Fibroblast of the aortic adventitia (primary cell): Measurements from ENCODE around the gene PNPLA5. TPM values are rescaled to one million over a fixed set of nuclear protein-coding genes. Genes with fewer than 3 reads are reported as not detected.

Experiments used
- DNase-seq: peaks from one replicate; pipeline ENCODE4 v3.0.0-alpha.2; 2010; ENCODE audit warnings: low read depth
- H3K4me3 ChIP-seq: 2 replicates; pipeline ENCODE4 v1.5.1; 2011; ENCODE audit warnings: low read depth, mild to moderate bottlenecking, control low read depth, low read length, moderate library complexity
- total RNA-seq: library from RNA; depleted of rRNA; stranded (reverse); fragments of >200 nt; gene quantifications from 2 replicates; pipeline ENCODE4 v1.2.3, GENCODE V29; 2012; ENCODE audit warnings: low replicate concordance
- TF ChIP-seq, protein P1 (sequence below): IDR thresholded peaks from 2 replicates; pipeline ENCODE4 v1.5.1; 2011; ENCODE audit warnings: mild to moderate bottlenecking, low read length, control low read depth, inconsistent platforms; ENCODE audit not compliant: insufficient read depth

PNPLA5 gene
- total RNA-seq, 1 donor = not detected

DNA sequence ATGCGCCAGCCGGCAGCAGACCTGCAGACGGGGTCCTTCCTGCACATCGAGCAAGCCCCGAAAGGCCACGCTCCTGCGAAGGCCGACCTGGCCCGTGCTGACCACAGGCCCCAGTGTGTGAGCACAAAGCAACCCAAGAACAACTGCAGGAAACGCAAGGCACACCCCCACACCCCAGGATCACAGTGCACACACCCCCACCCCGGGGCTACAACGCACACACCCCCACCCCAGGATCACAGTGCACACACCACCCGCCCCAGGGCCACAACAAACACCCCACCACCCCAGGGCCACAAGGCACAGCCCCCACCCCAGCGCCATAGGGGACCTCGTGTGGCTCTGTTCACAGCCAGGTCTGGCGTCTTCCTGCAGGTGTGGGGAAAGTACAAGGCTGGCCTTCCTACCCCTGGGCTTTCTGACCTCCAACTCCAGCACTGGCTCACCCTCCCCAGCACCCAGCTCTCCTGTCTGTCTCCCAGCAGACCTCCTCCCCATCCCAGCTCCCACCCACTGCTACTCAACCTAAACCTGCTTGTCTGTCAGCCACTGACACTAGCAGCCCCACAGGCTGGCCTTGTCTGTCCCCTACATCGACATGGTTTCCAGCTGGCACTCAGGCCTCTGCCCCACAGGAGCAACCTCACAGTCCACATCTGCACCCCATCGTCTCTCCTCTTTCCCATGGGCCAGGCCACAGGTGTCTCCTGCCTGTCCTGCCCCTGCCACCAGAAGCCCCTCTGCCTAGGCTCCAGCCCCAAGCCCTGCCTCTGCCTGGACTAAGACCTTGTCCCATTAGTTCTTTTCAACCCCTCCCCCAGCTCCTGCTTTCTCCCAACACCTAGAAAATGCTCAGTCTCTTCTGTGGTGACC is 59.2 kb downstream of the PNPLA5 start:
- no peak overlapping the region for H3K4me3 ChIP-seq
- TF ChIP-seq, protein P1, sequence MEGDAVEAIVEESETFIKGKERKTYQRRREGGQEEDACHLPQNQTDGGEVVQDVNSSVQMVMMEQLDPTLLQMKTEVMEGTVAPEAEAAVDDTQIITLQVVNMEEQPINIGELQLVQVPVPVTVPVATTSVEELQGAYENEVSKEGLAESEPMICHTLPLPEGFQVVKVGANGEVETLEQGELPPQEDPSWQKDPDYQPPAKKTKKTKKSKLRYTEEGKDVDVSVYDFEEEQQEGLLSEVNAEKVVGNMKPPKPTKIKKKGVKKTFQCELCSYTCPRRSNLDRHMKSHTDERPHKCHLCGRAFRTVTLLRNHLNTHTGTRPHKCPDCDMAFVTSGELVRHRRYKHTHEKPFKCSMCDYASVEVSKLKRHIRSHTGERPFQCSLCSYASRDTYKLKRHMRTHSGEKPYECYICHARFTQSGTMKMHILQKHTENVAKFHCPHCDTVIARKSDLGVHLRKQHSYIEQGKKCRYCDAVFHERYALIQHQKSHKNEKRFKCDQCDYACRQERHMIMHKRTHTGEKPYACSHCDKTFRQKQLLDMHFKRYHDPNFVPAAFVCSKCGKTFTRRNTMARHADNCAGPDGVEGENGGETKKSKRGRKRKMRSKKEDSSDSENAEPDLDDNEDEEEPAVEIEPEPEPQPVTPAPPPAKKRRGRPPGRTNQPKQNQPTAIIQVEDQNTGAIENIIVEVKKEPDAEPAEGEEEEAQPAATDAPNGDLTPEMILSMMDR = no peak
- DNase-seq = no peak

DNA sequence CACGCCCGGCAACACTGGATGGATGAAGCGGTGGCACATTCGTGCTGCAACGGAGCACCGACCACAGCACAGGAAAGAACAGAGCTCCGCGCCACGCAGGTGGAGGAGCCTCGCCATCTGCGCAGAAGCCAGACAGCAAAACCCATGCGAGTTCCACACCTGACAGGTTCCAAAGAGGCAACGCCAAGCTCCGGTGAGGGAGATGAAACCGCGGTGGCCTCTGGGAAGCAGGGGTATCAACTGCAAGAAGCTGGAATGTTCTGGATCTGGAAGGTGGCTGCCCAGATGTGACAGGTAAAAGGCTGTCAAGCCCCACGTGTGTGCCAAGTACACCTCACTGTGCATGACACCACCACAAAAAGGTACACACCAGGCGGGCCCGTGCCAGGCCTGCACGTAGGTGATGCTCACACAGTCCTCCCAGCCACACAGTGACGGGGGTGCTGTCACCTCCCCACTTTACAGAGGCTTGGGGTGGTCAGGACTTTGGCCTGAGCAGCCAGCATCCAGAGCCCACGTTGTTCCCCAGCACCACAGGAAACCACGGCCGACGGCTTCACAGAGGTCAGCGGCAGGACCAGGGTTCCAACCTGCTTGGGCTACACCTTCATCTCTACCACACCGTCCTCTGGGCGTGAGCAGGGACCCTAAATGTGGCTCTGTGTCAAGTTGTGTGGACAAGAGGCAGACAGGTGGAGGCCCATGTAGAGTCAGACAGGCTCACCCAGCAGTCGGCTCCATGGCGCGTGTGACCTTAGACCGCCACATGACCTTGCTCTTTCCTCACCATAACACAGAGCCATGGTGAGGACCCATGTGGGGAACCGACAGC is 60.0 kb downstream of the PNPLA5 start:
- TF ChIP-seq, protein P1 = no peak
- no peak overlapping the region for H3K4me3 ChIP-seq
- DNase-seq = no peak

DNA sequence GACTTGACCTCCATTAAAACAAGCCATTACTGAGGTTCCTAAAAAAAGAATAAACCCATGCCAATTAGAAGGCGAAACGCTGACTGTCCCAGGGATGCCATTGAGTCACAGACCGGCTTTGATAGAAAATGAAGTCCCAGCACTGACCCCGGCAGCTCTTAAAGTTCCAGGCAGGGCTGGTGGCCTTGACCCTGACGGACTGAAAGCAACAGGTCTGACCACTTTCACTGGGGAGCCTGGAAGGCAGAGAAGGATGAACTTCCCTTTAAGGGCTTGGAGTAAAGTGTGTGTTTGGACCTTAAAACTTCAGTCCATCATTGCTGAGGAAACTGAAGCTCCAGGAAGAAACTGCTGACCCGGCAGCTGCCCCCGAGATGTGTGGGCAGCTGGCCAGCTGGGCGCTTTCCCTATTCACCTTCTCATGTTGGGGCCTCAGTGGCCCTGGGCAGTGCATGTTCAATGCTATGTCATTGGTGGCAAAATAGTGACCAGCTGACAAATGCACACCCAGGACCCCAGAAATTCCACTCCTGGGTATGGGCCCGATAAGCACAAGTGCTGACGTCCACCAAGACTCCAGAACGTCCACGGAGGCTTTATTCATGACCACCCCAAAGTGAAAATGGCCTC is 60.8 kb downstream of the PNPLA5 start:
- no peak overlapping the region for H3K4me3 ChIP-seq
- DNase-seq = no peak
- TF ChIP-seq, protein P1 = no peak

DNA sequence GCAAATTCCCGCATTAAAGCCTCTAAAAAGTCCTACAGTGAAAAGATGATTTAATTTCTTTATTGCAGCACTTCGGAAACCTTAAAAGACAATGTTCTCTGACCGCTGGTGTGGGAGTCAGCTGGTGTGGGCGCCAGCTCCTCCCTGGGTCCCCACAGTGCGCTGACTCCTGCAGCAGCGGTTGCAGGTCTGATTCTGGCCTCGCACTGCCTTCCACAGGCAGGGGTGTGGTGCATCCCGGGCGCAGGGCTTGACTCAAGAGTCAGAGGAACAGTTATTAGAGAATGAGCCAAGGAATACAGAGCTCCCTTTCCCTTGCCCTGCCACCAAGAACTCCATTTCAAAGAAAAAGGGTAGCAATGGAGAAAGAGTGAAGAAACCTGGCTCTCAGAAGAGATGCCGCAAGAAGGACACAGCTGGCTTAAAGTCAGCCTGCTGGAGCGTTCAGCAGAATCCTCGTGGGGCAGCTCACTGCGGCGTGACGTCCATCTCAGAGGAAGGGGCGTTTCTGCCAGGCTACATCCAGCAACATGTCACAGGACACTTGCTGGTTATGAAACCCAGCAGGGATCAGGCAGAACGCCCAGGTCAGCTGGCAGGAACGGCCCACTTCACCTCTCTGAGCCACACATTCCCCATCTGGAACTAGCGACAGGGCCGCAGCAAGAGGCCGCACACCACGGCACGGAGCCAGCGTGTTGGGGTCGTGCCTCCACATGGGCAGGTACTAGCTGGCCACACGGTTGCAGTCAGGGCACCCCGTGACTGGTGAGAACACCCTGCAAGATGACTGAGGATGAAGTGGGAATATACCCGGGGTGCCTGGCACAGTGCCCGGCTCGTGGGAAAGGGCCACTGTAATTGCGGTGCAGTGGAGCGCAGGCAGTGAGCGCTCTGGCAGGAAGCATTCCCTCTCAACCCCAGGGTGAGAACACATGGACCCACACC is 61.6 kb downstream of the PNPLA5 start:
- TF ChIP-seq, protein P1 = no peak
- no peak overlapping the region for H3K4me3 ChIP-seq
- peak; percentile 80 for DNase-seq

Other genes starting within 250 kb of the PNPLA5 start
- 2.5 and 2.7 TPM in 2 replicates for gene EFCAB6, start 79.7 kb downstream of the PNPLA5 start, total RNA-seq
- 0.49 TPM in 1 of 2 replicates, not detected in the other for gene SULT4A1, start 29.5 kb downstream of the PNPLA5 start, total RNA-seq
- gene PNPLA3, start 31.8 kb upstream of the PNPLA5 start, total RNA-seq = 2.9 and 4.5 TPM in 2 replicates
- gene SAMM50, start 63.4 kb upstream of the PNPLA5 start, total RNA-seq = 53.7 and 54.3 TPM in 2 replicates
- gene PARVB, start 132.3 kb upstream of the PNPLA5 start, total RNA-seq = 23.0 and 30.6 TPM in 2 replicates